ENCODE data around the gene ATP6V1G2.
"Not testable (repeated sequence)": the region's sequence is repeated elsewhere in the genome, so short reads cannot be mapped to it uniquely, and the experiment has no call there.

ATP6V1G2 gene

GRCh38 chr6:31528307-31528777, 18.1 kb downstream of the ATP6V1G2 start:
- DNase-seq, result no peak

GRCh38 chr6:31525932-31526591, 20.3 kb downstream of the ATP6V1G2 start:
- no peak for DNase-seq

GRCh38 chr6:31525553-31525931, 20.9 kb downstream of the ATP6V1G2 start:
- DNase-seq, result no peak

GRCh38 chr6:31521835-31522234, 24.6 kb downstream of the ATP6V1G2 start:
- DNase-seq, result no peak

GRCh38 chr6:31513456-31514165, 32.8 kb downstream of the ATP6V1G2 start:
- DNase-seq, result no peak

- DNase-seq, result no peak
Observed at GRCh38 chr6:31510007-31510406, 36.4 kb downstream of the ATP6V1G2 start.

- not testable (repeated sequence) for DNase-seq
Observed at GRCh38 chr6:31509036-31509435, 37.4 kb downstream of the ATP6V1G2 start.

GRCh38 chr6:31502586-31502985, 43.8 kb downstream of the ATP6V1G2 start:
- DNase-seq, result no peak

- DNase-seq, result not testable (repeated sequence)
Observed at GRCh38 chr6:31499648-31500047, 46.8 kb downstream of the ATP6V1G2 start.

- DNase-seq, result no peak
Observed at GRCh38 chr6:31498748-31499147, 47.7 kb downstream of the ATP6V1G2 start.

GRCh38 chr6:31497531-31498476, 48.6 kb downstream of the ATP6V1G2 start, which contains the start of gene MICB:
Gene MICB (plus strand): TSS chr6:31498145. CDS start chr6:31498194, 49 bp downstream.
- DNase-seq, result no peak

- not testable (repeated sequence) for DNase-seq
Observed at GRCh38 chr6:31496826-31497225, 49.6 kb downstream of the ATP6V1G2 start.

- no peak for DNase-seq
Observed at GRCh38 chr6:31495580-31495979, 50.8 kb downstream of the ATP6V1G2 start.

All from NCI-H1092 (cell line).